GM18858 (cell line): ENCODE data around the gene SPIN1.

Source experiments
- ATAC-seq: cut with Tn5 transposase; IDR thresholded peaks from one replicate; pipeline ENCODE4 v1.9.1; 2021; ENCODE audit not compliant: unreplicated experiment

Gene SPIN1

GRCh38 chr9:88488166-88488565 lies 99.9 kb downstream of the SPIN1 start:
- ATAC-seq: no peak

GRCh38 chr9:88494983-88495721 lies 106.9 kb downstream of the SPIN1 start:
- ATAC-seq: no peak

- no peak for ATAC-seq
These were observed 109.0 kb downstream of the SPIN1 start for GRCh38 chr9:88497224-88497623.

GRCh38 chr9:88498880-88499279 lies 110.6 kb downstream of the SPIN1 start:
- no peak for ATAC-seq

GRCh38 chr9:88501086-88501485 lies 112.8 kb downstream of the SPIN1 start:
- ATAC-seq: no peak

GRCh38 chr9:88502552-88503034 lies 114.3 kb downstream of the SPIN1 start:
- ATAC-seq: no peak

- ATAC-seq: no peak
These were observed 115.0 kb downstream of the SPIN1 start for GRCh38 chr9:88503081-88503844.

GRCh38 chr9:88503845-88504764 lies 115.9 kb downstream of the SPIN1 start:
- ATAC-seq: no peak

- no peak for ATAC-seq
These were observed 120.1 kb downstream of the SPIN1 start for GRCh38 chr9:88508326-88508725.

GRCh38 chr9:88511906-88512305 lies 123.7 kb downstream of the SPIN1 start:
- no peak for ATAC-seq

- no peak for ATAC-seq
These were observed 126.0 kb downstream of the SPIN1 start for GRCh38 chr9:88514247-88514646.

GRCh38 chr9:88521308-88521707 lies 133.1 kb downstream of the SPIN1 start:
- no peak for ATAC-seq

- no peak for ATAC-seq
These were observed 134.1 kb downstream of the SPIN1 start for GRCh38 chr9:88522360-88522759.

GRCh38 chr9:88523056-88523455 lies 134.8 kb downstream of the SPIN1 start:
- no peak for ATAC-seq

- no peak for ATAC-seq
These were observed 136.7 kb downstream of the SPIN1 start for GRCh38 chr9:88524911-88525310.

- no peak for ATAC-seq
These were observed 139.4 kb downstream of the SPIN1 start for GRCh38 chr9:88527618-88528017.
